Neural progenitor cell (in vitro differentiated cells): ENCODE results near the gene RSAD2. TPM values are rescaled to one million over a fixed set of nuclear protein-coding genes. Genes with fewer than 3 reads are reported as not detected.

Experiments
- DNase-seq: peaks from one replicate; pipeline ENCODE4 v3.0.0-alpha.2; 2016; ENCODE audit warnings: low spot score
- H2AFZ ChIP-seq: fragments of 200-600 bp; sonication (generic); replicated peaks from 2 replicates; pipeline ENCODE4 v1.6.1; 2016; ENCODE audit warnings: antibody characterized with exemption
- H3F3A ChIP-seq: fragments of 200-600 bp; sonication (generic); 2 replicates; pipeline ENCODE4 v1.6.1; 2016; ENCODE audit warnings: antibody characterized with exemption, low read depth
- H3K27ac ChIP-seq: fragments of 200-600 bp; sonication (generic); 2 replicates; pipeline ENCODE4 v1.5.1; 2016; ENCODE audit warnings: mild to moderate bottlenecking
- H3K27me3 ChIP-seq: fragments of 200-600 bp; sonication (generic); 2 replicates; pipeline ENCODE4 v1.6.1; 2016; ENCODE audit warnings: mild to moderate bottlenecking, moderate library complexity
- H3K36me3 ChIP-seq: fragments of 200-600 bp; sonication (generic); 2 replicates; pipeline ENCODE4 v1.5.1; 2016
- H3K4me1 ChIP-seq: fragments of 200-600 bp; sonication (generic); 2 replicates; pipeline ENCODE4 v1.6.1; 2016; ENCODE audit warnings: mixed run types
- H3K4me2 ChIP-seq: fragments of 200-600 bp; sonication (generic); 2 replicates; pipeline ENCODE4 v1.6.1; 2016
- H3K4me3 ChIP-seq: fragments of 200-600 bp; sonication (generic); 2 replicates; pipeline ENCODE4 v1.5.1; 2016
- H3K79me2 ChIP-seq: fragments of 200-600 bp; sonication (generic); 2 replicates; pipeline ENCODE4 v1.6.1; 2016; ENCODE audit warnings: low read depth
- H3K9ac ChIP-seq: fragments of 200-600 bp; sonication (generic); 2 replicates; pipeline ENCODE4 v1.6.1; 2016
- H3K9me3 ChIP-seq: fragments of 200-600 bp; sonication (generic); 2 replicates; pipeline ENCODE4 v1.5.1; 2016; ENCODE audit warnings: low read depth
- H4K20me1 ChIP-seq: fragments of 200-600 bp; sonication (generic); 2 replicates; pipeline ENCODE4 v1.6.1; 2016; ENCODE audit warnings: low read depth
- H3K27ac Mint-ChIP-seq: 3 replicates; pipeline ENCODE4 v1.8.0; 2021; ENCODE audit warnings: mixed read lengths
- H3K27me3 Mint-ChIP-seq: 2 replicates; pipeline ENCODE4 v1.8.0; 2022; ENCODE audit warnings: low read depth, mild to moderate bottlenecking, inconsistent platforms, moderate library complexity, mixed read lengths; ENCODE audit not compliant: insufficient read depth
- H3K36me3 Mint-ChIP-seq: 3 replicates; pipeline ENCODE4 v1.8.0; 2021; ENCODE audit warnings: mixed read lengths
- H3K4me1 Mint-ChIP-seq: 3 replicates; pipeline ENCODE4 v1.8.0; 2021; ENCODE audit warnings: mixed read lengths
- H3K4me3 Mint-ChIP-seq: 3 replicates; pipeline ENCODE4 v1.8.0; 2021; ENCODE audit warnings: mild to moderate bottlenecking, moderate library complexity, mixed read lengths
- H3K9me3 Mint-ChIP-seq: 3 replicates; pipeline ENCODE4 v1.8.0; 2020; ENCODE audit warnings: mixed read lengths
- CTCF ChIP-seq: fragments of 200-600 bp; sonication (generic); IDR thresholded peaks from 2 replicates; pipeline ENCODE4 v1.5.1; 2017; ENCODE audit warnings: antibody characterized with exemption, mild to moderate bottlenecking
- EZH2 ChIP-seq: fragments of 200-600 bp; sonication (generic); IDR thresholded peaks from 2 replicates; pipeline ENCODE4 v1.6.1; 2017; ENCODE audit warnings: antibody characterized with exemption, mild to moderate bottlenecking, moderate library complexity
- EZH2phosphoT487 ChIP-seq: fragments of 200-600 bp; sonication (generic); IDR thresholded peaks from 2 replicates; pipeline ENCODE4 v1.6.1; 2017; ENCODE audit warnings: antibody characterized with exemption
- total RNA-seq: library from RNA; depleted of rRNA; stranded (reverse); fragments of >200 nt; gene quantifications from 2 replicates; pipeline ENCODE4 v1.2.3, GENCODE V29; 2015; ENCODE audit warnings: low replicate concordance

Gene RSAD2
- total RNA-seq, 1 donor from 2014 or later = not detected

DNA sequence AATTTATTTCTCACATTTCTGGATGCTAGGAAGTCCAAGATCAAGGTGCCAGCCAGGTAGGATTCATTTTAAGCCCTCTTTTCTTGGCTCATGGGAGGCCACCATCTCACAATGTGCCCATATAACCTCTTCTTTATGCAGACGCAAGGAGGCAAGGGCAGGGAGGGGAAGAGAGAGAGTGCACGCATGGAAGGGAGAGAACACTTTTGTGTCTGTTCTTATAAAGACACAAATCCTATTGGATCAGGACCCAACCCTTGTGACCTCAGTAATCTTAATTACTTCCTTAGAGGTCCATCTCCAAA lies 44.3 kb upstream of the RSAD2 start:
- Histone ChIP-seq H3F3A (no peaks in the 10 kb centered on the region), H3K79me2 (no peaks in the 10 kb centered on the region), H2AFZ (no peak overlapping the region), H3K9ac (no peak overlapping the region), H3K4me1 (no peaks in the 10 kb centered on the region), H3K36me3 (no peaks in the 10 kb centered on the region), H4K20me1 (no peaks in the 10 kb centered on the region), H3K4me3 (no peak overlapping the region), H3K27me3 (no peaks in the 10 kb centered on the region), H3K9me3 (no peaks in the 10 kb centered on the region), H3K27ac (no peak overlapping the region), H3K4me2 (no peak overlapping the region)
- Mint-ChIP-seq H3K36me3 (no peaks in the 10 kb centered on the region), H3K4me3 (no peak overlapping the region), H3K9me3 (peaks cover 36% of the 10 kb centered on the region), H3K4me1 (peaks cover 1% of the 10 kb centered on the region), H3K27ac (no peak overlapping the region), H3K27me3 (no peaks in the 10 kb centered on the region)
- DNase-seq = no peak
- TF ChIP-seq CTCF = no peak

DNA sequence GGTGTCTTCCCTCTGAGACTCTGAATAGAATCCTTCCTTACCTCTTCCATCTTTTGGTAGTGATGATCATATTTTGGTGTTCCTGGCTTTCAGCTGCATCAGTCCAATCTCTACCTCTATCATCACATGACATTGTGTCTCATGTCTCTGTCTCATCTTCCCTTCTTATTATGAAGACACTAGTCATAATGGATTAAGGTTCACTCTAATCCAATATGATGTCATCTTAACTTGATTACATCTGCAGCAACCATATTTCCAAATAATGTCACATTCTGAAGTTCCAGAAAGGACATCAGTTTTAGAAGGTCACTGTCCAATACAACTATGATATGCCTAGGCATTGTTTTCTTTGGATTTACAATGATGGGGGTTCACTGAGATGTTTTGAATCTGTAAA lies 43.4 kb upstream of the RSAD2 start:
- no peak for DNase-seq
- TF ChIP-seq EZH2 (no peak), EZH2phosphoT487 (no peak), CTCF (no peak)
- H3F3A ChIP-seq = no peaks in the 10 kb centered on the region
- no peaks in the 10 kb centered on the region for H3K27me3 ChIP-seq
- no peaks in the 10 kb centered on the region for H3K79me2 ChIP-seq
- no peaks in the 10 kb centered on the region for H3K9me3 ChIP-seq
- H2AFZ ChIP-seq = no peak overlapping the region
- Mint-ChIP-seq H3K4me3 (no peak overlapping the region), H3K4me1 (no peaks in the 10 kb centered on the region), H3K36me3 (no peaks in the 10 kb centered on the region), H3K27me3 (no peaks in the 10 kb centered on the region), H3K9me3 (peaks cover 38% of the 10 kb centered on the region), H3K27ac (no peak overlapping the region)
- no peaks in the 10 kb centered on the region for H3K36me3 ChIP-seq
- no peaks in the 10 kb centered on the region for H4K20me1 ChIP-seq
- H3K9ac ChIP-seq = no peak overlapping the region
- no peak overlapping the region for H3K4me2 ChIP-seq
- no peak overlapping the region for H3K4me3 ChIP-seq
- no peaks in the 10 kb centered on the region for H3K4me1 ChIP-seq
- H3K27ac ChIP-seq = no peak overlapping the region

DNA sequence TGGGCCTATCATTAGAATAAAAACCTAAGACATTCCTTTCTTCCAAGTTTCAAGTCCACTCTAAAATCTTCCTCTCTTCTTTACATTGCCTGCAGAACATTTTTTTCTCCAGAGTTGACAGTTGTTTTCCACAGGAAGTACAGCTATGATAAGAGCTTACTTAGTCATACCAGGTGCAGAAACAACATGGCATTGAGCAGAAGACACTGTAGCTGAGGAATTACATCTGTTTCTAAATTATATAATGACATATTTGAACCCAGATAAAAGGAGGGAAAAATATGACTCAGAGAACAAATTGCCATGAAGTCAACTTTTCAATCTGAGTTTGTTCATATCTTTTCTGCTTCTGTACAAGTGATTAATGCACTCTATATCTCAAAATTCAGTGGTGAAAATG lies 42.1 kb upstream of the RSAD2 start:
- Histone ChIP-seq H3K4me2 (no peak overlapping the region), H3K9me3 (no peaks in the 10 kb centered on the region), H3K27me3 (no peaks in the 10 kb centered on the region), H2AFZ (no peak overlapping the region), H3F3A (no peaks in the 10 kb centered on the region), H3K4me1 (no peaks in the 10 kb centered on the region), H3K79me2 (no peaks in the 10 kb centered on the region), H3K4me3 (no peak overlapping the region), H3K9ac (no peak overlapping the region), H3K27ac (no peak overlapping the region), H4K20me1 (no peaks in the 10 kb centered on the region), H3K36me3 (no peaks in the 10 kb centered on the region)
- Mint-ChIP-seq H3K27me3 (no peaks in the 10 kb centered on the region), H3K27ac (no peak overlapping the region), H3K9me3 (peaks cover 37% of the 10 kb centered on the region), H3K4me3 (no peak overlapping the region), H3K36me3 (no peaks in the 10 kb centered on the region), H3K4me1 (no peaks in the 10 kb centered on the region)
- no peak for TF ChIP-seq CTCF
- TF ChIP-seq EZH2 = no peak
- no peak for TF ChIP-seq EZH2phosphoT487
- DNase-seq = no peak
